Stimulated activated CD4-positive, alpha-beta T cell treated with anti-CD3 and anti-CD28 coated beads, Interleukin-4, amount 100 ng/mL, for 48 hours (primary cell): ENCODE measurements around the gene RBM26.
A peak's percentile ranks its signal among the peaks of the same experiment; 100 is the strongest.
"Not testable (repeated sequence)": the region's sequence is repeated elsewhere in the genome, so short reads cannot be mapped to it uniquely, and the experiment has no call there.

Source experiments
- DNase-seq, 2 donors: peaks; one replicate each; pipeline ENCODE4 v3.0.0-alpha.2; 2020; ENCODE audit warnings: low read depth in 2 of 2

Gene RBM26

DNA sequence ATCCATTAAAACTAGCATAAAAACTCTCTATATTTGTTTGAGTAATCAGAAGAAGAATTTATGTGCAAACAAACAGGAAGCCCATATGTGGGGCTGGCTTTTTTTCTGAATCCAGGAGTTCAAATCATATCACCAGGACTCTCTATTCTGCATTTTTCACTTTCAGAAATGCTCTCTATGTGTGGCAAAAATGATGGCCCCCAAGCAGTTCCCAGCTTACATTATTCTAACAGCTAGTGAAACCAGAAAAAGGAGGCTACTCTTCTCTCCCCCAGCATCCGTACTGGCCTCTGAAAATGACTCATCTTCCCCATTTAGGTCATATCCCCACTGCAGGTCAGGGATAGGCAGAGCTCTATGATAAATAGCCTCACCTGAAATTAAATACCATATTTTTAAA, 20.4 kb downstream of the RBM26 start:
- peak; percentile 6 to 25 for DNase-seq

DNA sequence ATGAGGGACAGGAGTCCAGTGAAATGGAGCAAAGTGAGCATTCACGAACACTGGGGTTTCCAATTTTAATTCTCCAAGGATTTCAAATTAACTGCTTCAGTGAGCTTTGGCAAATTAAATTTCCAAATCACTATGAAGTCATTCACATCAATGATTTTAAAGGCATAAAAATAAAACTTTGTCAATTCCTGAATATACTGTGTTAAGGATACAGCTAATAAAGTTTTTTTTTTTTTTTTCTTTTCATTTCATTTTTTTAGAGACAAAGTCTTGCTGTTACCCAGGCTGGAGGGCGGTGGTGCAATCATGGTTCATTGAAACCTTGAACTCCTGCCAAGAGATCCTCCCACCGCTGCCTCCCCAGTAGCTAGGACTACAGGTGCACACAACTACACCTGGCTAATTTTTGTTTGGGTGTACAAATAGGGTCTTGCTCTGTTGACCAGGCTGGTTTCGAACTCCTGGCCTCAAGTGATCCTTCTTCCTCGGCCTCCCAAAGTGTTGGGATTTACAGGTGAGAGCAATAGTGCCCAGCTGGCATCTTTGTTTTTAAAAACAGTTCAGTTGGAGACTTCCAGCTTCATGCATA, 21.9 kb downstream of the RBM26 start:
- DNase-seq = no peak

DNA sequence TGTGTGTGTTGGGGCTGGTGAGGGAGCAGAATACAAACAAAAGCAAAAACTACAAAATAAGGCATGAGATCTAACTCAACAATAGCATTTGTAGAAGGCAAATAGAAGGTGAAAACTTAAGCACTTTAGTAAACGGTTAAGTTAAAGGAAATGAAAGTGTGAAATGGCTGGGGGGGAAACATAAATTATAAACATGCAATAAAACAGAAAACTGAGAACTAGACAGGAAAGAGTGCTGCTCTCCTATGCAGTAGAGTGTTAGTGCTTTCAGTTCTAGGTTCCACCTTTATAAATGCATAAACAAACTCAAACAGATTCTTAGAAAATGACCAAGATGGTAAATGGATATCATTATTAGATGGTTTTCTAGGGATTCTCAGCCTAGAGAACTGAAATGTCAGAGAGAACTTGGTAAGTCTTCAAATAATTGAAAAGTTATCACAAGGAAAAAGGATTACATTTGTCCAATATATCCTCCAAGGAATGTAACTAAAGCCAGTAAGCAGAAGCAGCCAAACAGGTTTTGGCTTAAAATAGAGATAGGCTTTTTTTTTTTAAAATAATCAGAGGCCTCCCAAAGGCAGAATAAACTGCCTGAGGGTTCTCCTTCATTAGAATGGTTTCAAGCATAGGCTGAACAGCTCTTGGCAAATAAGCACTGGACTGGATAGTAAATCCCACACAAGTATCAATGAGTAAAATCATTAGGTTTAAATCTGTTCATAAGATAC, 23.3 kb downstream of the RBM26 start:
- DNase-seq = no peak

DNA sequence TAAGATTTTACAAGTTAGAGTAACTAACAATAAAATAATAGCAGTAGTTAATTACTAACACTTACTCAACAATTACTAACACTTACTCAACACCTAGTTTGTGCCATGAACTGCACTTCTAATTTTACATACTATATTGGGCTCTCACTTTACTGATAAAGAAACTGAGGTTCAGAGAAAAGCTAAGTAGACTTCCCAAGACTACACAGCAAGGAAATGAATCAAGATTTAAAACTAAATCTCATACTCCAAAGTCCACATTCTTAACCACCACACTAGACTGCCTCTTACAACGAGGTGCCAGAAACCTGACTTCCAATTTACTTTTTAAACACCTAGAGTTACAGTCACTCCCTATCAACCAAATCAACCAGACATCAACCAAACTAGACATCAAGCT, 25.1 kb downstream of the RBM26 start:
- DNase-seq = no peak

DNA sequence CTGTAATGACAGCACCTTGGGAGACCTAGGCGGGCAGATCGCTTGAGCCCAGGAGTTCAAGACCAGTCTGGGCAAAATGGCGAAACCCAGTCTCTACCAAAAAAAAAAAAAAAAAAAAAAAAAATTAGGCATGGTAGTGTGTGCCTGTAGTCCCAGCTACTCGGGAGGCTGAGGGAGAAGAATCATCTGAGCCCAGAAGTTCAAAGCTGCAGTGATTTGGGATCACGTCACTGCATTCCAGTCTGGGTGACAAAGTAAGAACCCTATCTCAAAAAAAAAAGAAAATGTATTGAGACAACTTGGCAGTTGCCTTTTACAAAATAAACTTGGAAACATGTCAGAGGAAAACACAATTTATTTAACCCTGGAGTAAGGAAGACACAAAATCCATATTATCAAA, 26.8 kb downstream of the RBM26 start:
- DNase-seq = no peak

DNA sequence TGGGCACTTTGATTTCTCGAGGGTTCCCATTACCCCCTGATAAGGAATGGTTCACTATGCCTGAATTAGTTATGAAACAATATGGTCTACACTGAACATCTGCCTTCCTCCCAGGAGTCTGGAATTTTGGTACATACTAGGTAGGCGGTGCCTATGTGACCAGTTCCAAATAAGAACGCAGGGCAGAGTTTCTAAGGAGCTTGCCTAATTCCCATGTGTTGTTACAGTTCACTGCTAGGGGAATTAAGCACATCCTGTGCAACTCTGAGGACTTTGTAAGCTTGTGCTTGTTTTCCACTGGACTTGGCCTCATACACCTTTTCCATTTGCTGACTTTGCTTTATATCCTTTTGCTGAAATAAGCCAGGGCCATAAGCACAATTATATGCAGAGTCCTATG, 29.2 kb downstream of the RBM26 start:
- DNase-seq = no peak

DNA sequence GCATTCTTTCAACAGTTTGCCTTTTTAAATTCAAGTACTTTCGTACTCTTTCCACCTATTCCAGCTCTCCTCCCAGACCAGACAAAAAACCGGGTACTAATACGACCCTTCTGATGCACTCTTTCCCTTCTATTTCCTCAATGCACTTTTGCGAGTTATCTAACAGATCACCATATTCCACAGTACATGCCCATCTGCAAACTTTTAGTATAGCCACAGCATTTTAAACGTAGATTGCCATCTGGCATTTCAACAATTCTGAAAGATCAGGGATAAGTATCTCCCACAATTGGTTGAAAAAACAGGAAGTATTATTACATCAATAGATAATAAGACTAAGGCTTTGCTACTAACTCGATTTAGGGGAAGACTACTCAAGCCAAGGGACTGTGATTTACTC, 31.5 kb downstream of the RBM26 start:
- DNase-seq = no peak

DNA sequence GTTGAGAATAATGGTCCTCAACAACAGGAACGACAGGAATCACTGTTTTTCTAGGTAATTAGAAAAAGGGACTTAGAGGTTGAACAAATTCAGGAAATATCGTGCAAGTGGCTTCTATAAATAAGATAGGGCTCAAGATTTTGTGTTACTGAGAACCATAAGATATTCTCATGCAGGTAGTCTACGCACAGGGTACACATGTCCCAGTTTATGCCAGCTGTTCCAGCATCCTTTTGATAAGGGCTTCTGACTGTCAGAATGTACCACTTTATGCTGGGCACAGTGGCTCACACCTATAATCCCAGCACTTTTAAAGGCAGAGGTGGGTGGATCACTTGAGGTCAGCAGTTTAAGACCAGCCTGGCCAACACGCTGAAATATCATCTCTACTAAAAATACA, 32.1 kb downstream of the RBM26 start:
- DNase-seq = no peak

DNA sequence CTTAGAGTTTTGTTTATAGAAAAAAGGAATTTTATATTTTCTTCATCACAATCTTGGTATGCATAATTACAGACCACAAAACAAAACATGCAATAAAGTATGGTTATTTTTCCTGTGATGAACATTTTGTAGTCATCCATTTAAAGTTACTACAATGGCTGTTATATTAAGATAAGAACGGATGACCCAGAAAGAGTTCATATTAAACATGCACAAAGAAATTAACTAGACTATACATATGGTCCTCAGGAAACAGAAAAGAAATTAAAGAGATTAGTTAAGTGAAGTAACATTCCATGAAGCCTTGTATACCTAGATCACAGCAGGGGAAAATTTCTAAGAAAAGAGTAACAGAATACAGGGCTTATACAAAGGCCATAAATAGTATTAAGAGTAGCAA, 36.8 kb downstream of the RBM26 start:
- no peak for DNase-seq

DNA sequence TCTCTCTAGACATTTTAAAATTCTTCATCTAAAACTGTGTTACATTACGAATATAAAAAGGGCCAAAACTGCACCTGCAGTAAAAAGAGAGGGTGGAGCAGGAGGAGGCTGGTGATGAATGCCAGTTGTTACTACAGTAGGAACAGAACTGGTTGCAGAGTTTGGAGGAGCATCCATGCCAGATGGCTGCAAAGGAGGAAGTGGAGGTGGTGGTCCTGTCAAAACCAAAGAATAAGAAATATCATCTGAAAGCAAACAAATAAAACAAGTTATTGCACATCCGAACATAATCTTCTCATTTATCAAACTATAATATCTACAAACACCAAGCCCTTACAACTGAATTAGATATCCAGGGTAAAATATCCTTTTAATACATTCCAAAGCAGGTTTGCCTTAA, 40.1 kb downstream of the RBM26 start:
- no peak for DNase-seq

DNA sequence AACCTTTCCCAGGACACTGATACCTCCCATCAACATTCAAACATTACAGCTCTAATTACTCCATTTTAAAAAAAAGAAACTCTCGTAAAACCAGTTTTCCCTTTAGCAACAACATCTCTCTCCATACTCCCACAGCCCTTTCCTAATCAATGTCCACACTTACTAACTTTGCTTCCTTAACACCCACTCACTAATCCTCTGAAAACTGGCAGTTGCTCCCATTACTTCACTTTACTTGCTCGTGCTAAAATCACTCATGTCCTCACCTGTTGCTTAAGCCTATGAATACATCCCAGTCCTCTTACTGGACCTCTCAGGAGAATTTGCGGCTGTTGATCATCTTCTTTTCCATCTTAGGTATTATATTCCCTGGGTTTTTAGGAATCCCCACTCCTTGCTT, 44.8 kb downstream of the RBM26 start:
- no peak for DNase-seq

DNA sequence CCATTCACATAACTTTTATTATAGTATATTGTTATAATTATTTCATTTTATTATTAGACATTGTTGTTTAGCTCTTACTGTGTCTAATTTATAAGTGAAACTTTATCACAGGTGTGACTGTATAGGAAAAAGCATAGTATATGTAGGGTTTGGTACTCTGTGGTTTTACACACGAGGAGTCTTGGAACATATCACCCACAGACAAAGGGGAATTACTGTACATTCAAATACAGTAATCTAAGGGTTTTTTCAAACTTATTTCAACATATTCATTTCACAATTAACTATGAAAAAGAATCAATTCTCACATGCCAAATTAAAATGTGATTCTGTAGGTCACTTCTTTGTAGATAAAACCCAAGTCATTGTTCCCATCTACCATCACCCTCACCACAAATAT, 46.0 kb downstream of the RBM26 start:
- DNase-seq = no peak

DNA sequence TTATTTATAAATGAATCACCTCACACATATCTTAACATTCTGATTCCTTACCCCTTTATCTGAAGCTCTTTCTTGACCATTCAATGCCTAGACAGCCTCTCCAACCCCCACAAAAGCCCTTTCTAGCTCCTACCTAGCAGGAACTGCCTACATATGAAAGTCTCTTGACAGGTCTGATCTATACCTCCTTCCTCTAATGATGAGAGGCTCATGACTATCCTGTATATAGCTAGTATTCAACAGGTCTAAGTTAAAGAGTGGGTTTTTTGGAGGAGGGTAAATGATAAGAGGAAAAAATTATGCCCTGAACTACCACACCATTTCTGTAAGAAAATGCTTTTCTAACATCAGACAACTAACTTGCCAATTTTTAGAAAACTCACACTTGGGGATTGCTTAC, 47.0 kb downstream of the RBM26 start:
- no peak for DNase-seq

DNA sequence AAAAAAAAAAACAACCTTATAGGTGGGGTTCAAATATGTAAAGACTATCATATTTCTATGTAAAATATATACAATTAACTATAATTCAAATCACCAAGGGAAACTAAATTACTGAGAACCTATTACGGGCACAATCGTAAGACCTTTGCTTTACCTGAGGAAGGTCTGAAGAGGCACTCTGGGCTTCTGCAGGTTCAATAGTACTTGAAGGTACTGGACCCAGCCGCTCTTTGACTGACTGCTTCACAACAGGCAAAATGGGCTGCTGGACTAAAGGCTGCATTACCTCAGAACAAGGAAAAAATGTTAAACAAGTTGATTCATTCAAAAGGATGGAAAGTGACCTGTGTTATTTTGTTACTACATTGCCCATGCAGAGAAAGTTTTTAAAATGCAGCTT, 51.8 kb downstream of the RBM26 start:
- DNase-seq = no peak

DNA sequence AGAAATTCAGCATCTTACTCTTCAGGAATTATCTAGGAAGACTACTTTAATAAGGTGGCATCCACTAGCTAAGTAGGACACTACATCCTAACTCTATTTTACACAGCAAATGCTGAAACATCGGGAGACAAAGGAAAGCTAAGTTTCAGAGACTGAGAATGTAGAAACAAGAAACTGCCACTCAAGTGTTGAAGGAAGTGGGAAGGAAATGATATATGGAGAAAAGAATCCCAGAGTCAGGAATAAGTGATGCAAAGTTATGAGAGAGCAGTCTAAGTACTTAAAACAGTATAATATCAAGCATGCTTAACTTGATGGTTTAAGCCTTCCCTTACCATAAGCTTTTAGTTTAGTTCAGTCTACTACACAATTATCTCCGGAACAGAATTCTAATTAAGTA, 52.4 kb downstream of the RBM26 start:
- no peak for DNase-seq

DNA sequence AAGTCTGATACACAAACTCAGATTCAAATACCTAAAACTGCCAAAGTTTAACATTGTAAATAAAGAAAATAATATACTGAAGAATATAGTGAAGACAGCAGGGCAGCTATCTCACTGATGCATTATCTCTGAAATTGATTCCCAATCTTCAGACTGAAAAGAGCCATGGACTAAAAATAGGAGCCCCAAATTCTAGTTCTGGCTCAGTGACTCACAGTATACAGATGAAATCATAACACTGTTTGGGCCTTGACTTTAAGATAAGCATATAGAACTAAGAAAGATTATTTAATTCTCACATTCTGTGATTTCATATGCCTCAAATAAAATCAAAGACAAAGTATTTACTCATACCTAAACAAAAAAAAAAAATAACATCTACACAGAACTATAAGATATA, 53.9 kb downstream of the RBM26 start:
- DNase-seq = no peak

DNA sequence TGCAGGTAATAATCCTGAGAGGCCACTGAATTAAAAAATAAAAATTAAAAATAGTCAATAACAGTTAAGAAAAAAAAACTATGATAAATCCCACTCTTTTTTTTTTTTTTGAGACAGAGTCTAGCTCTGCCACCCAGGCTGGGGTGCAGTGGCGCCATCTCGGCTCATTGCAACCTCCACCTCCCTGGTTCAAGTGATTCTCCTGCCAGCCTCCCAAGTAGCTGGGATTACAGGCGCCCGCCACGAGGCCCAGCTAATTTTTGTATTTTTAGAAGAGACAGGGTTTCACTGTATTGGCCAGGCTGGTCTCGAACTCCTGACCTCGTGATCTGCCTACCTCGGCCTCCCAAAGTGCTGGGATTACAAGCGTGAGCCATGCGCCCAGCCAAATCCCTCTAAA, 56.4 kb downstream of the RBM26 start:
- DNase-seq = not testable (repeated sequence)

DNA sequence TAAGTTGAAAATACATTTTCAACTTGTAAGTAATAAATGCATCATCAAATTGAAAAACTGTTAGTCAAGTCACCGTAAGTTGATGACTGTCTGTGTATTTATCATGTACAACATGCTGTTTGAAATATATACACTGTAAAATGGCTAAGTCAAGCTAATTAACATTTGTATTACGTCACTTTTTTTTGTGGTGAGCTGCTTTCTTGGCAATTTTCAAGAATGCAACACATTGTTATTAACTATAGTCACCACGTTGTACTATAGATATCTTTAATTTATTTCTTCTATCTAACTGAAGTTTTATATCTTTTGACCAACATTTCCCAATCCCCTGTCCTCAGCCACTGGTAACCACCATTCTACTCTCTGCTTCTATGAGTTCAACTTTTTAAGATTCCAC, 57.0 kb downstream of the RBM26 start:
- no peak for DNase-seq

DNA sequence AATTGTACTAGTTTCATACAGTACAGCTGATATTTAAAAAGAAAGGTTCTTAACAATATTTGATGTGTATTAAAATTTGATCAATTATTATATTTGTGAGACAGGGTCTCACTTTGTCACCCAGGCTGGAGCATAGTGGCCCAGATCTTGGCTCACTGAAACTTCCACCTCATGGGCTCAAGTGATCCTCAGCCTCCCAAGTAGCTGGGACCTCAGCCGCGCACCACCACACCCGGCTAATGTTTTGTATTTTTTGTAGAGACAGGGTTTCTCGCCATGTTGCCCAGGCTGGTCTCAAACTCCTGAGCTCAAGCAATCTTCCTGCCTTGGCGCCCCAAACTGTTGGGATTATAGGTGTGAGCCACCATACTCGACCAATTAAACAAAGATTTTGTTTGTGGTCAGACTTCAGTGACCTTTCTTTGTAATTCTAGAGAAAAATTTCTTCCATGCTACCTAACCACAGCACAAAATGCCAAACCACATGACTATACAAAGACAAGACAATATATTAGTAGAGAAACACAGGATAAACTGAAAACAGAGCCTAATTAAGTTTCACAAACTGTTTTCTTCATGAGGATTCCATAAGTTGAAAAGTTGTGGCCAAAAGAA, 59.6 kb downstream of the RBM26 start:
- DNase-seq = no peak

DNA sequence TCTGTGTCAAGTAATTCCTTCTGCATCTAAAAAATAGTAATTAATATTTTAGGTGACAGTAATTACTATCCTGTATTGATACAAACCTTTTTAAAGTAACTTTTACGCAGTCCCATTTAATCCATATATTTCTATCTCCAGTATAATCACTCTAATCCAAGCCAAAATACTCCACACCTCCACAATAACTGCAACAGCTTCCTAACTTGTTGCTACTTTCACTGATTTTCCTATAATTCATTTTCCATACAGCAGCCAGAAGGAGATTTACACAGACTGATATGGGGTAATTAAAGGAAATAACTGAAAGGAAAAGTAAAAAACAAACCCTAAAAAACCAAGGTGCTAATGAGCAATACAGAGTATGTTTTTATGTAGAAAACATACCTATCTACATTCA, 64.9 kb downstream of the RBM26 start:
- no peak for DNase-seq

DNA sequence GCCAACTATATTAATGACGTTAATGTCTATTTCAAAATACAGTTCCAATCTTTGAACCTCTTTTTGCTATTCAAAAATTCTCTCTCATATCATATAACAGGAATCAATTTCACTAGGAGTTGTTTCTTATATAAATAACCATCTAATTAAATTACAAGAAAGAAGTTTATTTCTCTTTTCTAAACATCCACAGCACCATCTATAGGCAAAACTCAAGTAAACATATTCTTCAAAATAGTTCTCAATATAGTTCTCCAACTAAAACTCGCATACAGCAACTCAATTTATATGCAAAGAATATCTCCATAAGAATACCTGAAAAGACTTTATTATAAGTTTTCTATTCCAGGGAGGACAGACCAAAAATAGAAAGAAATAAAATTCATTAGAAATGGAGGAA, 65.6 kb downstream of the RBM26 start:
- no peak for DNase-seq

DNA sequence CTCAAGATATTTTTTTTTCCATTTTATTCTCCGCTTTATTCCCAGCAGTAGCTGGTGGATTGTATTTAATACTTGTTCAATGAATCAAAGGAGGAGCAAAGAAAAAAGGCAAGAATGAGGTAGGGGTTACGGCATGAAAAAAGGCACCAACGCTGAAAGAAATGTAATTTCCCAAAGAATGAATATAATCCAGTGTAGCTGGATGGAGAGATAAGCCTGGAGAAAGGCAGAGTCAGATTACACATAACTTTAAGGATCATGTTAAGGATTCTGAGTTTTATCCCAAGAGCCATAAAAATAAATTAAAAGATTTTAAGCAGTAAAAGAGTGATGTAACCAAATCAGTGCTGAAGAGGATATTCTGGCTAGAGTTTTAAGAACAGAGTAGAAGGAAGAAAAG, 67.7 kb downstream of the RBM26 start:
- no peak for DNase-seq

DNA sequence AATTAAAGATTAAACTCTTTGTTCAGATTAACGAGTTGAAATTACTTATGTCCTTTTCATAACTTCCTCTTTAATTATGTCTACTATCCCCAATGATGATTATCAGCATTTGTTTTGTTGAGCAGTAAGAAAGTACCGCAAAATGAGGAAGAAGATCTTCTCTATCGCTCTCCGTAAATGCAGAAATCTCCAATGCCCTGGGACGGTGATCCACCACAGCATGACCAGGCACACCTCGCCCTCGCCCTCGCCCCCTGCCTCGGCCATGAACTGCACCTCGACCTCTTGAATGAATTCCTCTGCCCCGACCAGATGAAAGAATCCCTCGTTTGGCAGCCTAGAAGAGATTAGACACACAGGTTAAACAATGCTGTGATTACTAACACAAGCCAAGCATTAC, 69.1 kb downstream of the RBM26 start:
- no peak for DNase-seq

DNA sequence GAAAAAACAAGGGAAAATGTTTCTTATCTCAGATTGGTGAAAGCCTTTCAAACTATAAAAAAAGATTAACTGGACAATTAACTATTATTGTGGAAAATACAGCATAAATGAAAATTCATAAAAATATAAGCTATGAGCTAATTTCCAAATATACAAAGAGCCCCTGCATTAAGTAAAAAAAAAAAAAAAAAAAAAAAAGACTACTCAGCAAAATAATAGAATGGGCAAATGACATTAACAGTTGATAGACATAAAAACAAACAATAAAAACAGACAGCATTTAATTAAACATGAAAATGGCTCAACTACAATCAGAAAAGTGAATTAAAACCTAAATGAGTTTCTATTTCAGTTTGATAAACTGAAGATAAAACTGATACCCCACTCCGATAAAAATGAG, 77.5 kb downstream of the RBM26 start:
- no peak for DNase-seq
